ENCODE results near the gene IGF2BP2.

IGF2BP2 gene

DNA sequence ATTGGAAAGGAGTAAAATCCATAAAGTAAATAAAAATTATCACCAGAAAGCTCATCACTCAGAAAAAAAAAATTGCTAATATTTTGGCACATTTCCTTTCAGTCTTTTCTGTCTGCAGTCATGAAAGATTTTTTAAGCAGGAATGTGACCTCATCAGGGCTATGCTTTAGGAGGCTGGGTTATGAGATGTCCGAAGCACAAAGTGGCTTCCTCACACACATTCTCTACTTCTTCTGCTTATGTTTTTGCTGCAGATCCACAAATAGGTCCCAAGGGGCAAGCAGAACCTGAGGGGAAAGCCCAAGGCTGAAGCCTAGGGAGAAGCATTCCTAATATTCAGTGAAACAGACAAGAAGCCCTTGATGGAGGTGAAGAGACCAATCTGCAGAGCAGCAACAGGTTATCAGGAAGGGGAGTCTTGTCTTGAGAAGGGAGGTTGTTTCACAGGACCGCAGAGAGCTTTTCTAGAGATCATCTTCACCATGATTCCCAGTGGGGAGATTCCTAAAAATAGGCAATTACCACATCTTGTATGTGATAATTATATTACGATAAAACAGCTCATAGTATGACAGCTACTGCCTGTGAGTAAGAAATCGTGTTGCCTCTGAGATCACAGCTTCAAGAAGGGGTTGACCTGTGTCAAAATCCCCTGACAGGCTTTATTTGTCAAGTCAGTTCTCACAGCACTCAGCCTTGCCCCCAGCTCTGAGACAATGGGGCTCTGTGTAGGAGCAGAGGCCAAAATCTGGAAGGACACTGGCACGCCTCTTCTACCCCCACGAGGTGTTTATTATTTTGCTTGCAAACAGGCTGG lies 60.5 kb downstream of the IGF2BP2 start:
- DNase-seq, result no peak

DNA sequence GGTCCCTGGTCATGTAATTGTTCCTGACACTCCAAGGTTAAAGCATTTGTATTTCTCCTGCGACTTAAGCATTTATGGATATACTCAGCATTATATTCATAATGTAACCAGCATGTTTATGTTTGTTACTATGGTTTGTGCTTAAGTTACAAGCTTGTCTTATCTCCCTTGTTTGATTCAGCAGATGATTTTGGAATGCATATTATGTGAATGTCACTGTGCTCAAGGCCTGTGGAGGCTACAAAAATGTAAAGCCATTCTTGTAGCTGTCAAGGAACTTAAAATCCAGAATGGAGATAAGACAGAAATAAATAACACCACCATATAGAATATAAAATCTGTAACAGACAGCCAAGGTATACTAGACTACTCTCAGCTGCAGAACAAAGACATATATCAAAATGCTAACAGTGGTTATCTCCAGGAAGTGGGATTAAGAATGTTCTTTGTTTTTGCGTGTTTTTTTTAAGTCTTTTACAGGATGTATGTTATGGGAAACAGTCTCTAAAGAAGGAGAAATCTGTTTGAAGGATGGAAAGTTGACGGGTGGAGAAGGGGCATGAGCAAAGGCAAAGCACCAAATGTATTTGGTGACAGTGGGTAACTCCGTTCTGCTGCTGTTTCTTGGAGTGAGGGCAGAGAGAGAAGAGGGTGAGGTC lies 61.4 kb downstream of the IGF2BP2 start:
- DNase-seq, result no peak

DNA sequence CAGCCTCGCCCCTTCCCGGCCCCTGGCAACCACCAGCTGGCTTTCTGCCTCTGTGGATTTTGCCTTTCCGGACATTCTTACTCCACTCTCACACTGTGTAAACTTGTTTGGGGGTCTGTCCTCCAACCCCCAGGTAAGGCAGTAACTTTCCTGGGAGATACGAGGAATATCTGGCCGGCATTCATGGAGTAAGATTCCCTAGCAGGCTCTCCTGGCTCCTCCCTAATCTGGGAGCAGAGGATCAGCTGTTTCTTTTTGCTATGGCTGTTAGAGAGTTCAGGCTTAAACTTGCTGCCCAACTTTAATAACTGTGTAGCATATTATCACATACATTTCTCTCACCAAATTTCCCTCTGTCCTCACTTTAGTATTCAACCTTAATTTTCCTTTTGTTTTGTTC lies 64.3 kb downstream of the IGF2BP2 start:
- DNase-seq, result peak; percentile 35

DNA sequence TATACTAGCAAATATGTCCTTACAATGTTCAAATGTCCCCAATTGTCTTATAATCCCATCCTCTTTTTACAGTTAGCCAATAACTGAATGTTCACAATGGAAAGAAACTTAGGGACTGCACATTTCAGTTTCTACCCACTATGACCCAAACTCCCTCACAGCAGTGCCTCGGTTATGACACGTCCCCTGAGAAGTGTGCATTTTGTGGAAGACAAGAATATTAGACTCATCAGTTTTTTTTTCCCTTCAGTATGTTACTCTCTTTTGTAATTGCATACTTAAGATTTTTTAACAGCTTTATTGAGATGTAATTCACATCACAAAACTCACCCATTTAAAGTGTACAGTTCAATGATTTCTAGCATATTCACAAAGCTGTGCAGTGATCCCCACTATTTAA lies 64.8 kb downstream of the IGF2BP2 start:
- DNase-seq, result no peak

DNA sequence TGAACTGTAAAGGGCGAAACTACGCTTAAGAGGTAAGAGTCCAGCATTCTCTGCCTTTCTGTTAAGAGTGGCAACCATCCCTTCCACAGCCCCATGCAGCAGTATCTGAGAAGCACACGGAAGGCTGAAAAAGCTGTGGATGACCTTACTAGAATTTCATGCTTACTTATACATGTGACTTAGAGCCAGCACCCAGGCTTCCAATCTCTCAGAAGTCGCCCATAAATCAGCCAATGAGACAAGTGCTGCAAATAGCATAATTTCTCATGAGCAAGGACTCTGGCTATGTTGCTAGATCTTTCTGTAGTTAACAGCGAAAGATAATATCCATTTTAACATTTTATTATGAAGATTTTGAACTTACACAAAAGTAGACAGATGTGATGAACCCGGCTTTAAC lies 65.3 kb downstream of the IGF2BP2 start:
- no peak for DNase-seq

DNA sequence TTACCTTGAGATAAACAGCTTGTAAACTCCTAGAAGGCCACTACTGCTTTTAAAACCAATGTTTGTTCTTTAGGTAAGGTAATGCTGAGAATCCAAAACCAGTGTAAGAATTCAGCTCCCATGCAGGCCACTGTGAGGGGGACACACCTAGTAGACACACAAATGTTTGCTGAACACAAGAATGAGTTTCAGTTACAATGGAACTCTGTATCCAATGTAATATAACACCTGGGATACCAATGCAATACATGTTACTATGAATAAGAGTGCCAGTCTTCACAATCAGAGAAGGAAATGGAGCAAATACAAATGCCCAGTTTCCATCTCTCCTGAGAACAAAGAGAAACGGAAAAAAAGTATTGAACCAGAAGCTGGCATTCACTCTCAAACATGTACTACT lies 65.9 kb downstream of the IGF2BP2 start:
- no peak for DNase-seq

DNA sequence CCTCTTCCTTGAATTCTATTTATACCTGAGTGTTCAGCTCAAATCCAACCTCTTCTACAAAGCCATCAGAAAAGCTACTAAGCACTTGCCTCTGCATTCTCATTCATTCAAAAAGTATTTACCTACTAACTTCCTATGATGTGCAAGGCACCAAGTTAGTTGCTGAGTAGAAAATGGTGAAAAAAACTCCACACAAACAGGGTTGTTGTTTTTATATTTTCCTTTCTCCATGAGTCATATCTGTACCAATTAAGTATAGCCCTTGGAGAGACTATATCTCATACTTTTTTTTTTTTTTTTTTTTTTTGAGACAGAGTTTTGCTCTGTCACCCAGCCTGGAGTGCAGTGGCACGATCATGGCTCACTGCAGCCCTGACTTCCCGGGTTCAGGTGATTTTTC lies 67.7 kb downstream of the IGF2BP2 start:
- DNase-seq, result no peak

DNA sequence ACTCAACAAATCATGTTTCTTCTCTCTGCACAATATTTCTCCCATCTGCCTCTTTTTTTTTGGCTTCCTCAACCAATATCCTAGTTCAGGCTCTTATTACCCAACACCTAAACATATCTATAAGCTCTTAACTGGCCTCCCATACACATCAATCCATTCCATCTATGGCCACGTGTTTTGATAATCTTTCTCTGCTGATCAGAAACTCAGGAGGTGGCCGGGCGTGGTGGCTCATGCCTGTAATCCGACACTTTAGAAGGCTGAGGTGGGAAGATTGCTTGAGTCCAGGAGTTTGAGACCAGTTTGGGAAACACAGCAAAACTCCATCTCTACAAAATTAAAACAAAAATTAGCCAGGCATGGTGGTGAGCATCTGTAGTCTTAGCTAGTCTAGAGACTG lies 68.4 kb downstream of the IGF2BP2 start:
- DNase-seq, result no peak

DNA sequence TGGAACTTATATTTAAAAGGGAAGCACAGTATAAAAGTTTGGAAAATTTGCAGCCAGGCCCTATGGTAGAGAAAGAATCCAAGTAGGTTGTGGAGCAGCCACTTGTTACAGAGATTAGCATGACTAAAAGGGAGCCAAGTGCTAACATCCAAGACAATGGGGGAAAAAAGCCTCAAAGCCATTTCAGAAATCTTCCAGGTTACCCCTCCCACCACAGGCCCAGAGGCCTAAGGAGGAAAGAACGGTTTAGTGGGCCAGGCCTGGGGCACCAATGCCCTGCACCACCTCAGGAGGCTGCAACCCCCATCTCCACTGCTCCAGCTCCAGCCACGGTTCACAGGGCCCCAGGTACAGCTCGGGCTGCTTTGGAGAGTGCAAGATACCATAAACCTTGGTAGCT lies 69.9 kb downstream of the IGF2BP2 start:
- DNase-seq, result no peak

DNA sequence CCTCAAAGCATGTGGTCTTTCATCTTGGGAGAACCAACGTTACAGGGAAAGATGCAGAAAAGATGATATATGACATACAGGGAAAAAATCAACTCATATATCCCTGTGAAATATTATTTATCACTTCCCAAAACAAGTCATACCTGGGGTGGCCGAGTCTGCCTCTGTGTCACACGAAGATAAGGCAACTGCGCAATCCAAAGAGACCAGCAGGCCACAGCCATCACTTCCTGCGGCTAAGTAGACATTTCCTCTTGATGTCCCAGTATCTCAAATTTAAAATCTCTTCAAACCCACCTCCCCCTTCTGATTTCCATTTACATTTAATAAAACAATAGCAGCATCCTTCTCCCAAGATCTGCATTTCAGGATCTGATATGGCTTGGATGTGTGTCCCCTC lies 71.5 kb downstream of the IGF2BP2 start:
- no peak for DNase-seq

DNA sequence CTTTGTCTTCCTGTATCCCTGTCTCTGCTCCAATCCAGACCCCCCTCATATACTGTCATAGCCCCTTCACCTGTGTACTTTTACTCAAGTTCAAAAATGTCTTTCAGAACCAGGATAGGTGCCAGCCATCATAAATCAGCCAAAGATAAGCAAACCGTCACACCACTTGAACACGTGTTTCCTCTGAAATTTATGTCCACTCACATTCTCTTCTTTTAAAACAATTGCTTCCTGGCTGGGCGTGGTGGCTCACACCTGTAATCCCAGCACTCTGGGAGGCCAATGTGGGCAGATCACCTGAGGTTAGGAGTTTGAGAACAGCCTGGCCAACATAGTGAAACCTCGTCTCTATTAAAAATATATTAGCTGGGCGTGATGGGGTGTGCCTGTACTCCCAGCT lies 74.1 kb downstream of the IGF2BP2 start:
- DNase-seq, result no peak

DNA sequence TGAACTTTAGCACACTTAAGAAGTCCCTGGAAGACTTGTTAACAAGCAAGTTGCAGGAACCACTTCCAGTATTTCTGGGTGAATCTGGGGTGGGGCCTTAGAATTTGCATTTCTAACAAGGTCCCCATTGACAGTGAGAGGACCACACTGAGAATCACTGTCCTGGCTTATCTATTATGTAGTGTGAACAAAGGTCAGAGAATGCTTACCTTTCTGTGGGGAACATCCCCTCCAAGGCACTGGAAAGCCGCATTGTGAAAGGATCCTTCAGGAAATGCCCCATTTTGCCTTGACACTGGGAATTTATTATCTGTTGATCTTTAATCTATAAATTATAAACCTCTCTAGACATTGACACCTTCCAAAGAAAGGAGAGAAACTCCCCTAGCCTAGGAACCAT lies 74.8 kb downstream of the IGF2BP2 start:
- DNase-seq, result no peak

DNA sequence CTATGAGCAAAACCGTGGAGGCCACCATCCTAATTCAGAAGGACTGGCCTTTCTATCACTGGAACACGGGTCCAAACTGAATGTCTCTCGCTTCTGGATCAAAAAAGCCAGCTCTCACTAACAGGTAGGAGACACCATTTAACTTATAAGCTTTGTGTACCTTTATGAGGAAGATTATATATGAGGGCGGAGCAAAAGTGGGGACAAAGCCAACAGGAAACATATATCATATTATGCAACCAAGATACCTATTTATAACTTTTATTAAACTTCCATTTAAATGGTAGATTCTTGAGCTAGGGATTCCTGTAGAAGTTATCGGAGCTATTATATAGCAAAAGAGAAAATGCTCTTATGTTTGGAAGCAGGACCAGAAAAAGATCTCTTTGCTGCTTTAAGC lies 78.4 kb downstream of the IGF2BP2 start:
- DNase-seq, result no peak

DNA sequence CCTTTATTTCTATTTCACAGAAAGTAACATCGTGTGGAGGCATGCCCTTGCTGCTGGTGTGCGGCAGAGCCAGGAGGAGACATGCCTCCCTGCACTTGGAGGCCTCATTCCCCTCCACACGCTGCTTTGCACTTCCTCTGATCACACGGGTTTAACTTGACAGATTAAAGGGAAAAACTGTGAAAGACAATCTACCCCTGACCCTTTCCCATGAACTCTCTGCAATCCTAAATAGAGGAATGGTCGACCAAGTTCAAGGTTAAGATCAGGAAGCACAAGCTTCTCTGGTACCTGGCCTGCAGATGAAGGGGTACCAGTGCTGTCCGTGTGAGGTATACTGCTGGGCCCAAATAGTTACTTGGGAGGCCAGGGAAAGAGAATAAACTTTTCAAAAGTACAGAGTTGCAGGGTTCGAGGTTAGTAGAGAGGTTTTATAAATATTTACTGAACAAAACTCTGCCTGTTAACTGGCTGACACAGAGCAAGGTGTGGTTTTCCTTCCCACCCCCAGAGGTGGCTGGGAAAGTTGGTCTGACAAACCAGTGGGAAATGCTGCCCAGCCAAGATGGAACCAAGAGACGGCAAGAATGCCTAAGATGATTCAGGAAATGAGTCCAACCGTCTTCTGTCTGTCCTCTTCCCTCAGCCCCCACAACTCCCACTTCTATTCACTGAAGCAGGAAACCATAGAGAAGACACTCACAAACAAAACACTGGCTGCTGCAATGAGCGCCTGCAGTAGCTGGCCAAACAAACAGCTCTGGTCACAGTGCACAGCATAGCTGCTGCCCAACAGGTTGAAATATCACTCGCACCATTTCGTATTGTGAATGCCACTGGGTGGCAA lies 79.6 kb downstream of the IGF2BP2 start:
- peak; percentile 43 for DNase-seq

DNA sequence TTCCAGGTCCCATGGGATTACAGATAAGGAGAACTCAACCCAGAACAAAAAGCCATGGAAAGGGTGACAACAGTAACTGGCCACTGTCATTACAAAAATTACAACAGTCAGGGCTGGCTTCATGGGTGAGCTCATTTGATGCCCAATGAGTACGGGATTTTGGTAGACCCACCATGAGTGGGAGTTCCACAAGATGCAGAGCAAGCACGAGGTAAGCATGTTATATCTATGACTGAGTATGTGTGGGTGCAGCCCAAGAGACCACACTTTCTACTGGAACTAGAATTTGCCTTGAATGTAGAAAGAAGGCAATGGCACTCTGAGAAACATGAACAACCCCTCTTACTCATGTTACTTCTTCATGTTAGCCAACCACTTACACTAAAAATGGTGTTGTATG lies 83.3 kb downstream of the IGF2BP2 start:
- DNase-seq, result no peak

DNA sequence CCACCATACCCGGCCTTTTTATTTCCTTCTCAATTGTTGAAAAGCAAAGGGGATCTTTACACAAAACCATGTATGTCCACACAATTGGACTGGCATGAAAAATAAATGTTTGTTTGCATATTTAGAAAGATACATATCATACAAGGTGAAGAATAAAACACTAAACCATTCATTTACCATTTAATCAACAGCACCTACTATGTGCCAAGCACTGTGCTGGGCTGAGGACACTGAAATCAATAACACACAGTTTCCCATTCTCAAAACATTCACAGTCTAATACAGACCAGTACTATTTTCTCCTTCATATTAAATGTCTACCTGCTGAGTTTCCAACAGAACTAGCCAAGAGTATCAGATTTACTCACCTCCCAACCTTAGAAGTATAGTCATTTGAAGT lies 84.7 kb downstream of the IGF2BP2 start:
- DNase-seq, result no peak

DNA sequence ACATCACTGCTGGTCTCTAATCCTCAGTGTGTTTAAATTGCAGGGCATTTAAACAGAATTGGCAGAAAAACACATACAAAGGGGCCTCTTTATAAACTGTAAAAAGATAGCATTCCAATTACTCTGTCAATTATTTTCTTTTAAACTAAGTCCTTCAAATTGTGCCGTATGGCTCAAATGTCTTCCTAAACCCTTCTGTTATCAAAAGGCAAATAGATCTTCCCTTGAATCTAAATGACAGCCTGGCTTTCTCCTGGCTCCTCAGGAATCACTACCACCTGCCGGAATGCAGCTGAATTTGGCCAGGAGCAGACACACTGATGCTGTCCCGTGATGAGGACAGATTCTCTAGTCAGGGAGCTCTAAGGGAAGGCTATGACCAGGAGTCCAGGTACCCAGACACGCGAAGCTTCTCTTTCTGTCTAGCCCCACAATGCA lies 85.6 kb downstream of the IGF2BP2 start:
- no peak for DNase-seq

DNA sequence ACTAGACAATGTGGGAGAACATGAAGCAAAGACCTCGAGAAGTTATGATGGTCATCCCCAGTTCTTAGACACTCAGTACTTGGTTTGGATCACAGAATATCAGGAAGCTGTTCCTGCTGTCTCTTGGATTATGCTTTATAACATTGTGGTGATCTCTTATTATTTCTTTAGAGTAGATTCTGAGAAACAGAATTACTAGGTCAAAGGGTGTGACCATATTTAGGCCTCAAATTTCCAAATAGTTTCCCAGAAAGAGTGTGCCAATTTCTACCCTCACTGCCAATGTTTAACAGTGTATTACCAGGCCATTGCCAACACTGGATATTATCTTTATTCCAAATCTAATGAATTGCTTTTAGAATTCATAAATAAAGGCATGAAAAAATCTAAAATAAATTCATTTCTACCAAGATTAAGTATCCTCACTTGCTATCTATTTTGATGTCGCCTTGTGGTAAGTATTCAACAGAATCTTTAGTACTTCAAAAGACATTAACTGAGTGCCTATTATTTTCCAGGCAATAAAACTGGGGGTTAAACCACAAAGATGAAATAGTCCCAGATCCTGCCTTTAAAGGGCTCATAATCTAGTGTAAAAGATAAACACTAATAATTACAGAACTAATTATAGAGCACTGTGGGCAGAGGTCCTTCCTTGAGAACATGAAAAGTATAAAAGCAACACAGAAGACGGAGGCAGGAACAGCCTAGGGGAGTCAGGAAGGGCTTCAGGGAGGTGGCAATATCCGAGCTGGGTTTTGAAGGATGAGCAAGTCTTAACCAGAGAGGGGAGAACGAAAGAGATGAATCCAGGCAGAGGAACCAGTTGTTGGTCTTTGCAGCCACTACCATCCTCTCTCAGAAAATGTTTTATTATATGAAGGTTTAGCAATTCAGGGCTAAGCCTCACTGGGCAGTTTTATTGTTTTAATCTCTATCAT lies 86.8 kb downstream of the IGF2BP2 start:
- DNase-seq, result no peak

DNA sequence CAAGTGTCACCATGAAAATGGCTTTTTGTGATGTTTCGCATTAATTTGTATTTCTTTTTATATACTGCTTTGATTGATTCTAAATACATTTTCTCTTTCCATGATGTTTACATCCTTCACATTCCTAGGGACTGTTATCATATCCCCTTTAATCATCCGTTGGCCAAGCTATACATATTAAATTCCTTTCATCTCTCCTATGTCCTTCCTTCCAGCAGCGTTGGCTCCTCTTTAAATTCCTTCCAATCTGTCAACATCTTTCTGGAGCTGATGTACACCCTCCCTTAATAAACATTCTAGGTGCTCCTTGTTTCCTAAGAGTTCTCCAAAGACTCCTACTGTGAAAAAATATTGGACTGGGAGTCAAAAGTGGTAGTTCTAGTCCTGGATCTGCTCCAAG lies 87.8 kb downstream of the IGF2BP2 start:
- DNase-seq, result no peak

DNA sequence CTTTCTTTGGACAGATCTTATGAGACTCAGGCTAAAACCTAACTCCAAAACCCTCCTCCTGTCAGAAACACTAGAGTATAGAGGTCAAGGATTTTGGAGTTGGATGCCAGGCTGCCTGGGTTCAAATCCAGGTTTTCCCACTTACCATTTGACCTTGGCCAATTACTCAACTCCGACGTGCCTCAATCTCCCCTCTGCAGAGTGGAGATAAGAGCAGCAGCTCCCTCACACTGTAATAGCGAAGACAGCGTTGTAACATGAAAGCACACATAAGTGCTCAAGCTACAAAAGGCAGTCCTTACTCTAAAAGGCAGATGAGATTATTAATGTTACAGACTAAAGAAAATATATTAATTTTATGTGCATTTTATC lies 90.1 kb downstream of the IGF2BP2 start:
- DNase-seq, result no peak

DNA sequence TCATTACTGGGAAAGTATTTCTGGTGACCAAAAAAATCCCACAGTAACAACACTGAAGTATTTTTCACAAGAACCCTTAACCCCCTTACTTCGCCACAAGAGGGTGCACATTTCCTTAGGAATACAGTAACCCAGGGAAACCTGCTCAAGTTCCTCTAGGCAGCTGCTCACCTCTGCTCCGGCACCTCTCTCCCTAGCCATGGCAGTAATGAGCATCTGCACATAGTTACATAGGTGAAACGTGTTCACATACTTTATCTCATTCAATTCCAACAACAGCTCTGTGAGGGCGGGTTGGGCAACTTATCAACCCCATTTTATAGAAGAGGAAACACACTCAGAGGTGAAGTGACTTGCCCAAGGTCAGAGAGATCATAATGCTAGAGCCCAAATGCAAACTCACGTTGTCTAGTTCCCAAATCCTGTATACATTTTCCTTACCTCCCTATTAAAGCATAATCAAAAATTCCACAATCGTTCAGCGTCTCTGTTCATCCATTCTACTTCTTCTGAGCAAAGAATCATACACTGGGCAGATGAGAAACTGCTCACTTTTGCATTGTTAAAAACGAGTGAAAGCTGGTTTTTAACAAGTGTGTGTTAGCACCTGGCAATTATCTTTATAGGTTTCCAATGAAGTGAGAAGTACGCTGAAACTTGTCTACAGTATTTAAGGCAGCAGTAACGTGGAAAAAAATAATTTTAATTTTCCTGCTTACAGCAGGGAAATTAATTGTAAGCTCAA lies 90.7 kb downstream of the IGF2BP2 start:
- no peak for DNase-seq

DNA sequence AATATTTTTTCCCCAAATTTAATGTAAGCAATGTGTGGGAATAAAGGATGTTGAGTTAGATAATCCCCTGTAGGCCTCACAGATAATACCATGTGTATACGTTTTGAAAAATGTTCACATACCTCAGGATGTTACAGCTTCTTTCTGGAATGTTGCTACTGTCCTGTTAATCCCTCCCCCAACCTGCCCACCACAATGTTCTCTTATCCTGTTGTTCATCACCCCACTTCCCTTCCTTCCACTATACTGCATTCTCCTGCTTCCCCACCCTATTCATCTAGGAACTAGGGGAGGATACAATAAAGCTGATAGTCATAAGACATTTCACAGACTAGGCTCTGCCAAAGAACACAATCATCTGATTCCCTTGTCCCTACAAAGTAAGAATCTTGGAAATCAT lies 92.1 kb downstream of the IGF2BP2 start:
- no peak for DNase-seq

All from right hindlimb (tissue), 1 donor.